ENCODE data around the gene HK3.
"Not testable (repeated sequence)": the region's sequence is repeated elsewhere in the genome, so short reads cannot be mapped to it uniquely, and the experiment has no call there.

HK3 gene

DNA sequence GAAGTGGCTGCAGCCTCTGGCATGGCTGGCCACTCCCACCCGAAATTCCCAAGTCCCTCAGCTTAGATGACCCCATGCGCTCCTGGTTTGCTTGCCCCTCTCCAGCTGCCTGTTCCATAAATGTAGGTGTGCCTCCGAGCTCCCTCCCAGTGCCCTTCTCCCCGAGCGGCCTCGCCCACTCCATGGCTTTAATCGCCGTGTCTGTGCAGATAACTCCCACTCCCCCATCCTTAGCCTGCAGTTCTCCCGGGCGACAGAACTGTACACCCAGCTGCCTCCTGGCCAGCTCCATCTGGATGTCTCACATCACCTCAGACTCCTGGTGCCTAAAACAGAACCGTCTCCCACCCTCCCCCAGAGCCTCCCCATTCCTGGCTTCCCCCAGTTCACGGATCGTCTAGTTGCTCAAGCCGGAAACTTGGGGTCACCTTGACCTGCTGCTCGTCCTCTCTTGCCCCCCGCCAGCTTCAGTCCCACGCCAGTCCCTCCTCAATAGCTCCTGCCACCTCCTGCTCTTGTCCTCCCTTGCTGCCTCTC lies 24.1 kb downstream of the HK3 start:
- Histone ChIP-seq H3K4me1 (ENCODE audit: control insufficient read depth, insufficient read depth, low read length) (no peaks in the 10 kb centered on the region), H3K9me3 (ENCODE audit: control insufficient read depth, insufficient read depth, low read length) (no peaks in the 10 kb centered on the region), H3K27ac (ENCODE audit: low read depth, low read length) (no peak overlapping the region), H3K9ac (ENCODE audit: low read depth, low read length) (no peak overlapping the region), H3K27me3 (ENCODE audit: control insufficient read depth, insufficient read depth, low read length) (no peaks in the 10 kb centered on the region), H3K36me3 (ENCODE audit: control insufficient read depth, insufficient read depth, low read length) (no peaks in the 10 kb centered on the region), H3K4me3 (ENCODE audit: low read depth, low read length) (no peak overlapping the region)

DNA sequence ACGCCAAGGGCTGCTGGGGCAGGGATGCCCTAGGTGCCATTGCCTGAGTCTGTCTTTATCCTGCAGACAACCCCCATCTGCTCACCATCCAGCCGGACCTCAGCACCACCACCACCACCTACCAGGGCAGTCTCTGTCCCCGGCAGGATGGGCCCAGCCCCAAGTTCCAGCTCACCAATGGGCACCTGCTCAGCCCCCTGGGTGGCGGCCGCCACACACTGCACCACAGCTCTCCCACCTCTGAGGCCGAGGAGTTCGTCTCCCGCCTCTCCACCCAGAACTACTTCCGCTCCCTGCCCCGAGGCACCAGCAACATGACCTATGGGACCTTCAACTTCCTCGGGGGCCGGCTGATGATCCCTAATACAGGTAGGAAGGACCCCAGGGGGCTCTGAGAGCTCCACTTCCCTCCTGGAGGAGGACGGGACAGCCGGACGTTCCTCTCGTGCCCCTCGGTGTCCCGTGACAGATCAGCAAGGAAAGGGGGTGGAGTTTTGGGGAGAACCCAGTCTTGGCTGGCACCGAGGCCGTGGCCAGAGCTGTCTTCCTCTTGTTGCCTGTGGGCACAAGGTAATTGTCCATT lies 24.9 kb downstream of the HK3 start:
- Histone ChIP-seq H3K9ac (ENCODE audit: low read depth, low read length) (no peak overlapping the region), H3K9me3 (ENCODE audit: control insufficient read depth, insufficient read depth, low read length) (no peaks in the 10 kb centered on the region), H3K36me3 (ENCODE audit: control insufficient read depth, insufficient read depth, low read length) (no peaks in the 10 kb centered on the region), H3K27ac (ENCODE audit: low read depth, low read length) (no peak overlapping the region), H3K27me3 (ENCODE audit: control insufficient read depth, insufficient read depth, low read length) (no peaks in the 10 kb centered on the region), H3K4me3 (ENCODE audit: low read depth, low read length) (no peak overlapping the region), H3K4me1 (ENCODE audit: control insufficient read depth, insufficient read depth, low read length) (no peaks in the 10 kb centered on the region)

- Histone ChIP-seq H3K9ac (ENCODE audit: low read depth, low read length) (no peak overlapping the region), H3K36me3 (ENCODE audit: control insufficient read depth, insufficient read depth, low read length) (no peaks in the 10 kb centered on the region), H3K4me3 (ENCODE audit: low read depth, low read length) (no peak overlapping the region), H3K27ac (ENCODE audit: low read depth, low read length) (no peak overlapping the region), H3K27me3 (ENCODE audit: control insufficient read depth, insufficient read depth, low read length) (no peaks in the 10 kb centered on the region), H3K4me1 (ENCODE audit: control insufficient read depth, insufficient read depth, low read length) (no peaks in the 10 kb centered on the region), H3K9me3 (ENCODE audit: control insufficient read depth, insufficient read depth, low read length) (no peaks in the 10 kb centered on the region)
Observed at GRCh38 chr5:176873541-176874172, 25.5 kb downstream of the HK3 start.

DNA sequence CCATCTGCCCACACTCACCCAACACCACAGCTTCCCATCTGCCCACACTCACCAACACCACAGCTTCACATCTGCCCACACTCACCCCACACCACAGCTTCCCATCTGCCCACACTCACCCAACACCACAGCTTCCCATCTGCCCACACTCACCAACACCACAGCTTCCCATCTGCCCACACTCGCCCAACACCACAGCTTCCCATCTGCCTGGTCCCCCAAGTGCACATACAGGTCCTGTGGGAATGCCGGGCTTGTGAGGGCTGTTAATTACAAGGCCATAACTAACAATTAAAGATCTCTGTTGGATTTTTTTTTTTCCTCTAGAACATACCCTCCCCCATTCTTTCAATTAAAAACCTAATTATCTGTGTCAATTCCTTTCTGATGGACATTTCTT lies 26.1 kb downstream of the HK3 start:
- H3K27me3 ChIP-seq (ENCODE audit: control insufficient read depth, insufficient read depth, low read length); H3K36me3 ChIP-seq (ENCODE audit: control insufficient read depth, insufficient read depth, low read length); H3K4me1 ChIP-seq (ENCODE audit: control insufficient read depth, insufficient read depth, low read length); H3K9me3 ChIP-seq (ENCODE audit: control insufficient read depth, insufficient read depth, low read length); H3K4me3 ChIP-seq (ENCODE audit: low read depth, low read length); H3K27ac ChIP-seq (ENCODE audit: low read depth, low read length); H3K9ac ChIP-seq (ENCODE audit: low read depth, low read length): not testable (repeated sequence)

DNA sequence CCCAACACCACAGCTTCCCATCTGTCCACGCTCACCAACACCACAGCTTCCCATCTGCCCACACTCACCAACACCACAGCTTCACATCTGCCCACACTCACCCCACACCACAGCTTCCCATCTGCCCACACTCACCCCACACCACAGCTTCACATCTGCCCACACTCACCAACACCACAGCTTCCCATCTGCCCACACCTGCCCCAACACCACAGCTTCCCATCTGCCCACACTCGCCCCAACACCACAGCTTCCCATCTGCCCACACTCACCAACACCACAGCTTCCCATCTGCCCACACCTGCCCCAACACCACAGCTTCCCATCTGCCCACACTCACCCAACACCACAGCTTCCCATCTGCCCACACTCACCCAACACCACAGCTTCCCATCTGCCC lies 26.6 kb downstream of the HK3 start:
- H3K36me3 ChIP-seq (ENCODE audit: control insufficient read depth, insufficient read depth, low read length); H3K4me3 ChIP-seq (ENCODE audit: low read depth, low read length); H3K9me3 ChIP-seq (ENCODE audit: control insufficient read depth, insufficient read depth, low read length); H3K27me3 ChIP-seq (ENCODE audit: control insufficient read depth, insufficient read depth, low read length); H3K27ac ChIP-seq (ENCODE audit: low read depth, low read length); H3K4me1 ChIP-seq (ENCODE audit: control insufficient read depth, insufficient read depth, low read length); H3K9ac ChIP-seq (ENCODE audit: low read depth, low read length): not testable (repeated sequence)

DNA sequence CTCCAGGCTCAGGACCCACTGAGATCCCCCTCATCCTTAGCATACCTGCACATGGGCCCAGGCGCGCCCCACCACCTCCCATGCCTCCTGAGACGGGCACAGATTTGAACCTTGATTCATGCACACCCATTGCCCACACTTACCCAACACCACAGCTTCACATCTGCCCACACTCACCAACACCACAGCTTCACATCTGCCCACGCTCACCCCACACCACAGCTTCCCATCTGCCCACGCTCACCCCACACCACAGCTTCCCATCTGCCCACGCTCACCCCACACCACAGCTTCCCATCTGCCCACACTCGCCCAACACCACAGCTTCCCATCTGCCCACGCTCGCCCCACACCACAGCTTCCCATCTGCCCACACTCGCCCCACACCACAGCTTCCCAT lies 28.5 kb downstream of the HK3 start:
- not testable (repeated sequence) for H3K27ac ChIP-seq (ENCODE audit: low read depth, low read length); H3K9me3 ChIP-seq (ENCODE audit: control insufficient read depth, insufficient read depth, low read length); H3K4me3 ChIP-seq (ENCODE audit: low read depth, low read length); H3K9ac ChIP-seq (ENCODE audit: low read depth, low read length); H3K36me3 ChIP-seq (ENCODE audit: control insufficient read depth, insufficient read depth, low read length); H3K27me3 ChIP-seq (ENCODE audit: control insufficient read depth, insufficient read depth, low read length)
- H3K4me1 ChIP-seq (ENCODE audit: control insufficient read depth, insufficient read depth, low read length), result peaks cover 13% of the 10 kb centered on the region

GRCh38 chr5:176870110-176870591 lies 29.0 kb downstream of the HK3 start:
- Histone ChIP-seq H3K27me3 (ENCODE audit: control insufficient read depth, insufficient read depth, low read length) (no peaks in the 10 kb centered on the region), H3K9me3 (ENCODE audit: control insufficient read depth, insufficient read depth, low read length) (no peaks in the 10 kb centered on the region), H3K4me3 (ENCODE audit: low read depth, low read length) (no peak overlapping the region), H3K27ac (ENCODE audit: low read depth, low read length) (no peak overlapping the region), H3K36me3 (ENCODE audit: control insufficient read depth, insufficient read depth, low read length) (no peaks in the 10 kb centered on the region), H3K9ac (ENCODE audit: low read depth, low read length) (no peak overlapping the region), H3K4me1 (ENCODE audit: control insufficient read depth, insufficient read depth, low read length) (peaks cover 13% of the 10 kb centered on the region)

DNA sequence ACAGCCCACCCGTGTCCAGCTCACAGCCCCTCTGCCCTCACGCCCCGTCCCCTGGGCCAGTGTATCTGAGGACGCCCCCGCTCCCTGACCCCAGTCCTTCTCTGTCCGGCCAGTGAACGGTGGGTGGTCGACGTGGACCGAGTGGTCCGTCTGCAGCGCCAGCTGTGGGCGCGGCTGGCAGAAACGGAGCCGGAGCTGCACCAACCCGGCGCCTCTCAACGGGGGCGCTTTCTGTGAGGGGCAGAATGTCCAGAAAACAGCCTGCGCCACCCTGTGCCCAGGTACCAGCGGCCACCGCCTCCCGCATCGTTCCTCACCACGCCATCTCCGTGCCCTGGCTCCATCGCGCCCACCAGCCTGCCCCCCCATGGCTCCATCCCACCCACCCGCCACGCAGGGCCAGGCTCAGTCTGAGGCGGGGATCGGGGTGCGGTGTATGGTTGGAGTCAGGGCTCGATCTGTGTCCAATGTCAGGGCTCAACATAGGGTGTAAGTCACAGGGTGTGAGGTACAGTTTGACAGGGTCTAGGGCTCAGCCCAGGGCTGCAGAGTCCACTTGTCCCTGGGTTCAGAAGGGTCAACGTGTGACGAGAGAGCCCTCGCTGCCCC lies 29.5 kb downstream of the HK3 start:
- peaks cover 13% of the 10 kb centered on the region for H3K4me1 ChIP-seq (ENCODE audit: control insufficient read depth, insufficient read depth, low read length)
- H3K4me3 ChIP-seq (ENCODE audit: low read depth, low read length), result no peak overlapping the region
- H3K36me3 ChIP-seq (ENCODE audit: control insufficient read depth, insufficient read depth, low read length), result no peaks in the 10 kb centered on the region
- H3K9me3 ChIP-seq (ENCODE audit: control insufficient read depth, insufficient read depth, low read length), result no peaks in the 10 kb centered on the region
- H3K9ac ChIP-seq (ENCODE audit: low read depth, low read length), result no peak overlapping the region
- no peaks in the 10 kb centered on the region for H3K27me3 ChIP-seq (ENCODE audit: control insufficient read depth, insufficient read depth, low read length)
- no peak overlapping the region for H3K27ac ChIP-seq (ENCODE audit: low read depth, low read length)

DNA sequence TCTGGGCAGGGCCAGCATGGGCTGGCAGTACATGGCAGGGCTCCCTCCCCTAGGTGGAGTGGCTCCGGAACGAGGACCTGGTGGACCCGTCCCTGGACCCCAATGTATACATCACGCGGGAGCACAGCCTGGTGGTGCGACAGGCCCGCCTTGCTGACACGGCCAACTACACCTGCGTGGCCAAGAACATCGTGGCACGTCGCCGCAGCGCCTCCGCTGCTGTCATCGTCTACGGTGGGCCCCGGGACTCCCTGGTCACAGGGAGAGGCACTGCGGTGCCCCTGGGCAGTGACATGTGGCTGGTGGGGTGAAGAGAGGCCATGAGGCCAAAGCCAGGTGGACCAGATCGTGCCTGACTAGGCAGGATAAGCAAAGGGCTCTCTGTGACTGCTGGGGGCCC lies 30.4 kb downstream of the HK3 start:
- H3K36me3 ChIP-seq (ENCODE audit: control insufficient read depth, insufficient read depth, low read length), result no peaks in the 10 kb centered on the region
- no peak overlapping the region for H3K9ac ChIP-seq (ENCODE audit: low read depth, low read length)
- no peaks in the 10 kb centered on the region for H3K27me3 ChIP-seq (ENCODE audit: control insufficient read depth, insufficient read depth, low read length)
- no peak overlapping the region for H3K27ac ChIP-seq (ENCODE audit: low read depth, low read length)
- H3K4me1 ChIP-seq (ENCODE audit: control insufficient read depth, insufficient read depth, low read length), result peaks cover 19% of the 10 kb centered on the region
- H3K4me3 ChIP-seq (ENCODE audit: low read depth, low read length), result no peak overlapping the region
- no peaks in the 10 kb centered on the region for H3K9me3 ChIP-seq (ENCODE audit: control insufficient read depth, insufficient read depth, low read length)

DNA sequence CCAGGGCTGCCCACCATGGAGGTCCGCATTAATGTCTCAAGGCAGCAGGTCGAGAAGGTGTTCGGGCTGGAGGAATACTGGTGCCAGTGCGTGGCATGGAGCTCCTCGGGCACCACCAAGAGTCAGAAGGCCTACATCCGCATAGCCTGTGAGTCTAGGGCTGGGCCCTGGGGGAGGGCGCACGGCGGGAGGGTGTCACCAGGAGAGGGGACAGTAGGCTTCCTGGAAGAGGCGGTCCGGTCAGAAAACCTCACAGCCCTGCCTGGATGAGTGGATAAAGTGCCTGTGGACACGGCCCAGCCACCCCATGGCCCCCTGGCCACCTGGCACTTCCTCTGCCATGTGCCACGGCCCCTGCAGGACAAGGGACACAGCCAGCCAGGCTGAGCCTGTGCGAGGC lies 31.0 kb downstream of the HK3 start:
- no peak overlapping the region for H3K27ac ChIP-seq (ENCODE audit: low read depth, low read length)
- H3K9me3 ChIP-seq (ENCODE audit: control insufficient read depth, insufficient read depth, low read length), result no peaks in the 10 kb centered on the region
- no peak overlapping the region for H3K9ac ChIP-seq (ENCODE audit: low read depth, low read length)
- no peaks in the 10 kb centered on the region for H3K27me3 ChIP-seq (ENCODE audit: control insufficient read depth, insufficient read depth, low read length)
- H3K36me3 ChIP-seq (ENCODE audit: control insufficient read depth, insufficient read depth, low read length), result no peaks in the 10 kb centered on the region
- H3K4me1 ChIP-seq (ENCODE audit: control insufficient read depth, insufficient read depth, low read length), result peaks cover 23% of the 10 kb centered on the region
- H3K4me3 ChIP-seq (ENCODE audit: low read depth, low read length), result no peak overlapping the region

DNA sequence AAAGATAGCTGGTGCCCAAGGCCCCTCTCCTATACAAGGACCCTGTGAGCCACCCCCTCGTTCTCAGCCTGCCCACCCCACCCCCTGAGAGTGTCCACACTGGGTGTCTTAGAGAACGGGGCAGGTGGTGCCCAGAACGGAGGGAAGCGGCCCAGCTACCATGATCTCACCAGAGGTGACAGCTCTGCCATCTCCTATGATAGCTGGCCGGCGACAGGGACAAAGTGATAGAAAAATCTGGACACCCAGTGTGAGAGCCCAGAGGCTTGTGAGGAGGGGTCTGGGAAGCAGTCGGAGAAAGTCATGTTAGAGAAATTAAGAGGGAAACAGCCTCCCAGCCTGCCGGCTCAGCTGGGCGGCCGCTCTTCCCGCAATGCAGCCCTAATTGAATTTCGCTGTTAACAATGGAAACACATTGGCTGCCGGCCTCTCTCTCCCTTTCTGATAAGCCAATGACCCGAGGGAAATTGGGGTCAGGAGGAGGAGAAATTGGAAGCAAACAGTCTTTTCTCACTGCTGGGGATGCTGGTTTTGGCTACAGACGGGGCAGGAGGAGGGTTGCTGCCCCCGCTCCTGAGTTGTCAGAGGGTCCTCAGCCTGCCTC lies 32.3 kb downstream of the HK3 start:
- no peaks in the 10 kb centered on the region for H3K9me3 ChIP-seq (ENCODE audit: control insufficient read depth, insufficient read depth, low read length)
- peaks cover 30% of the 10 kb centered on the region for H3K4me1 ChIP-seq (ENCODE audit: control insufficient read depth, insufficient read depth, low read length)
- H3K27ac ChIP-seq (ENCODE audit: low read depth, low read length), result no peak overlapping the region
- no peaks in the 10 kb centered on the region for H3K27me3 ChIP-seq (ENCODE audit: control insufficient read depth, insufficient read depth, low read length)
- H3K36me3 ChIP-seq (ENCODE audit: control insufficient read depth, insufficient read depth, low read length), result no peaks in the 10 kb centered on the region
- H3K9ac ChIP-seq (ENCODE audit: low read depth, low read length), result no peak overlapping the region
- no peak overlapping the region for H3K4me3 ChIP-seq (ENCODE audit: low read depth, low read length)
